Upper lobe of right lung (tissue), 1 donor: ENCODE measurements around the gene C1RL. TPM values are rescaled to one million over a fixed set of nuclear protein-coding genes. Genes with fewer than 3 reads are reported as not detected.

ENCODE experiments used
- ATAC-seq: fragments of 200-7000 bp; cut with Tn5 transposase; one replicate; pipeline ENCODE4 v1.9.1; 2020; ENCODE audit warnings: mild to moderate bottlenecking, moderate library complexity
- DNase-seq: peaks from one replicate; pipeline ENCODE4 v3.0.0-alpha.2; 2020
- H3K27ac ChIP-seq: fragments of 200-600 bp; one replicate; pipeline ENCODE4 v1.8.0; 2022
- H3K27me3 ChIP-seq: fragments of 200-600 bp; one replicate; pipeline ENCODE4 v1.8.0; 2022; ENCODE audit warnings: mild to moderate bottlenecking
- H3K36me3 ChIP-seq: fragments of 200-600 bp; one replicate; pipeline ENCODE4 v1.8.0; 2022
- H3K4me1 ChIP-seq: fragments of 200-600 bp; one replicate; pipeline ENCODE4 v1.8.0; 2022
- H3K4me3 ChIP-seq: fragments of 200-600 bp; one replicate; pipeline ENCODE4 v1.8.0; 2022; ENCODE audit warnings: mild to moderate bottlenecking
- H3K9me3 ChIP-seq: fragments of 200-600 bp; one replicate; pipeline ENCODE4 v1.8.0; 2022
- intact Hi-C: fragments of 100-400 bp; cut with DNase I; formaldehyde crosslinking; loops from one replicate; pipeline ENCODE4 v1.11.0; 2022
- long read RNA-seq: library from polyadenylated mRNA; unstranded; transcript quantifications from one replicate; pipeline ENCODE4 v2.0.0, GENCODE V29; 2021
- total RNA-seq: library from RNA; stranded (reverse); fragmentation: NEBNext Ultra II Directional; extraction: Animal tissue kit (Norgen Biotek cat#: 25700); gene quantifications from one replicate; pipeline ENCODE4 v1.2.1, GENCODE V29; 2021
- TF ChIP-seq, protein P1 (sequence below): fragments of 200-600 bp; IDR thresholded peaks from one replicate; pipeline ENCODE4 v1.8.0; 2022; ENCODE audit warnings: antibody characterized with exemption
- donor health status: DM: no; HTN: yes; CAD: no; lungs with severe emphysema.

The C1RL gene, protein sequence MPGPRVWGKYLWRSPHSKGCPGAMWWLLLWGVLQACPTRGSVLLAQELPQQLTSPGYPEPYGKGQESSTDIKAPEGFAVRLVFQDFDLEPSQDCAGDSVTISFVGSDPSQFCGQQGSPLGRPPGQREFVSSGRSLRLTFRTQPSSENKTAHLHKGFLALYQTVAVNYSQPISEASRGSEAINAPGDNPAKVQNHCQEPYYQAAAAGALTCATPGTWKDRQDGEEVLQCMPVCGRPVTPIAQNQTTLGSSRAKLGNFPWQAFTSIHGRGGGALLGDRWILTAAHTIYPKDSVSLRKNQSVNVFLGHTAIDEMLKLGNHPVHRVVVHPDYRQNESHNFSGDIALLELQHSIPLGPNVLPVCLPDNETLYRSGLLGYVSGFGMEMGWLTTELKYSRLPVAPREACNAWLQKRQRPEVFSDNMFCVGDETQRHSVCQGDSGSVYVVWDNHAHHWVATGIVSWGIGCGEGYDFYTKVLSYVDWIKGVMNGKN
- 91.6 TPM for total RNA-seq
- long read RNA-seq, transcript C1RL-201 (6 exons, 3,394 nt) = major isoform, 14 of 45 reads
- long read RNA-seq, partial matches to known transcripts = 1 of 45 reads
- long read RNA-seq, other reads (novel, unspliced or antisense) = 29 of 45 reads

DNA sequence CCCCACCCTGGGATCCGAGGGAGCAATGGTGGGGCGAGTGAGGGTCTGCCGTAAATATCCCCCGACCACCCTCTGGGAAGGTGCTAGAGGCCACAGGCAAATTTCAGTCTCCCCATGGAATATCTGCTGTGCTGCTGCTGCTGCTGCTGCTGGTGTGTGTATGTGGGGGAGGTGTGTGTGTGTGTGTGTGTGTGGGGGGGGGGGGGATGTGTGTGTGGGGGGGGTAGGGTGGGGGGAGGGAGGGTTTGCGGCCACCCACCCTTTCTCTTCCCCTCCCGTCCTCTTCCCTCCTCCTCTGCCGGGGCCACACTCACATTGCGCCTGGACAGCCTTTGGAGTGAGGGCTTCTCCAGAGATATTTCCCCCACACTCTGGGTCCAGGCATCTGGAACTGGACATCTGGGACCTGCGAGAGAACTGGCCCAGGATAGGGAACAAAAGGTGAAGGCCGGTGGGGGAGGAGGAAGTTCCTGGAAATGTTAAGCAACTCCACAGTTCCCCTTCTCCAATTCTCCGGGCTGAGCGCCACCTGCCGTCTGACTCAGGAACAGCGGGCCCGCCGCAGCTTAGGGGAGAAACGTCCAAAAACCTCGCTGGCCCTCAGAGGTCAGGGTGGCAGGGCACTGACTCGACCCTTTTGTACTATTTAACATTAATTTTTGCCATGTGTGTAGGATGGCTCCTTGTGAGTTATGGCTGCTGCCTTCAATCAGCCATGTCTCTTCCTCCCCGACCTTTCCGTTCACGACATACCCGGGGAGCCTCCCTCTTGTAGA, at the start of gene C1RL:
Gene C1RL (minus strand): TSS at position 419 of the 776 bp plus-strand sequence. CDS start 34 bp downstream, at position 385.
- DNase-seq (peak; percentile 94), ATAC-seq (peak; percentile 85)
- no peaks in the 10 kb centered on the region for H3K27me3 ChIP-seq
- no peaks in the 10 kb centered on the region for H3K9me3 ChIP-seq
- peak within 1 kb of the TSS; percentile 77 for H3K4me3 ChIP-seq
- intact Hi-C loops = loop anchor here (10.0 kb wide), 1 partner anchor 164 kb away; the partner anchor contains the start of genes C12orf57 and RNU7-1
- H3K4me1 ChIP-seq = peaks cover 27% of the 10 kb centered on the region
- TF ChIP-seq, protein P1, sequence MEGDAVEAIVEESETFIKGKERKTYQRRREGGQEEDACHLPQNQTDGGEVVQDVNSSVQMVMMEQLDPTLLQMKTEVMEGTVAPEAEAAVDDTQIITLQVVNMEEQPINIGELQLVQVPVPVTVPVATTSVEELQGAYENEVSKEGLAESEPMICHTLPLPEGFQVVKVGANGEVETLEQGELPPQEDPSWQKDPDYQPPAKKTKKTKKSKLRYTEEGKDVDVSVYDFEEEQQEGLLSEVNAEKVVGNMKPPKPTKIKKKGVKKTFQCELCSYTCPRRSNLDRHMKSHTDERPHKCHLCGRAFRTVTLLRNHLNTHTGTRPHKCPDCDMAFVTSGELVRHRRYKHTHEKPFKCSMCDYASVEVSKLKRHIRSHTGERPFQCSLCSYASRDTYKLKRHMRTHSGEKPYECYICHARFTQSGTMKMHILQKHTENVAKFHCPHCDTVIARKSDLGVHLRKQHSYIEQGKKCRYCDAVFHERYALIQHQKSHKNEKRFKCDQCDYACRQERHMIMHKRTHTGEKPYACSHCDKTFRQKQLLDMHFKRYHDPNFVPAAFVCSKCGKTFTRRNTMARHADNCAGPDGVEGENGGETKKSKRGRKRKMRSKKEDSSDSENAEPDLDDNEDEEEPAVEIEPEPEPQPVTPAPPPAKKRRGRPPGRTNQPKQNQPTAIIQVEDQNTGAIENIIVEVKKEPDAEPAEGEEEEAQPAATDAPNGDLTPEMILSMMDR = peak; percentile 99
- H3K27ac ChIP-seq = peak within 1 kb of the TSS; percentile 98
- peaks cover 8% of the 10 kb centered on the region for H3K36me3 ChIP-seq

DNA sequence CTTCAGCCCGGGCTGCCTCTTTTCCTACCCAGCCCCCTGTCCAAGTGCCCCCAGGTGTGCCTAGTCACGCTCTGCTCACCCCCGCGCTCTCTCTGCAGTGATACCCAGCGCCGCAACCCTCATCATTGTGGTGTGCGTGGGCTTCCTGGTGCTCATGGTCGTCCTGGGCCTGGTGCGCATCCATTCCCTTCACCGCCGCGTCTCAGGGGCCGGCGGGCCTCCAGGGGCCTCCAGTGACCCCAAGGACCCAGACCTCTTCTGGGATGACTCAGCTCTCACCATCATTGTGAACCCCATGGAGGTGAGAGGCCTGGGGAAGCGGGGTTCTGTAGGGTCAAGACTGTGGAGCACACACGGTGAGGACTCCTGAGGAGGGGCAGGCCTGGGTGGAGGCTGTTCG, 48.4 kb upstream of the C1RL start:
- Histone ChIP-seq H3K27ac (no peak overlapping the region), H3K27me3 (no peaks in the 10 kb centered on the region), H3K4me1 (peaks cover 6% of the 10 kb centered on the region), H3K4me3 (peak overlapping the region; percentile 39), H3K9me3 (no peaks in the 10 kb centered on the region), H3K36me3 (peaks cover 11% of the 10 kb centered on the region)
- TF ChIP-seq, protein P1 = no peak
- DNase-seq (no peak), ATAC-seq (no peak)
- intact Hi-C loops = no loop called here

DNA sequence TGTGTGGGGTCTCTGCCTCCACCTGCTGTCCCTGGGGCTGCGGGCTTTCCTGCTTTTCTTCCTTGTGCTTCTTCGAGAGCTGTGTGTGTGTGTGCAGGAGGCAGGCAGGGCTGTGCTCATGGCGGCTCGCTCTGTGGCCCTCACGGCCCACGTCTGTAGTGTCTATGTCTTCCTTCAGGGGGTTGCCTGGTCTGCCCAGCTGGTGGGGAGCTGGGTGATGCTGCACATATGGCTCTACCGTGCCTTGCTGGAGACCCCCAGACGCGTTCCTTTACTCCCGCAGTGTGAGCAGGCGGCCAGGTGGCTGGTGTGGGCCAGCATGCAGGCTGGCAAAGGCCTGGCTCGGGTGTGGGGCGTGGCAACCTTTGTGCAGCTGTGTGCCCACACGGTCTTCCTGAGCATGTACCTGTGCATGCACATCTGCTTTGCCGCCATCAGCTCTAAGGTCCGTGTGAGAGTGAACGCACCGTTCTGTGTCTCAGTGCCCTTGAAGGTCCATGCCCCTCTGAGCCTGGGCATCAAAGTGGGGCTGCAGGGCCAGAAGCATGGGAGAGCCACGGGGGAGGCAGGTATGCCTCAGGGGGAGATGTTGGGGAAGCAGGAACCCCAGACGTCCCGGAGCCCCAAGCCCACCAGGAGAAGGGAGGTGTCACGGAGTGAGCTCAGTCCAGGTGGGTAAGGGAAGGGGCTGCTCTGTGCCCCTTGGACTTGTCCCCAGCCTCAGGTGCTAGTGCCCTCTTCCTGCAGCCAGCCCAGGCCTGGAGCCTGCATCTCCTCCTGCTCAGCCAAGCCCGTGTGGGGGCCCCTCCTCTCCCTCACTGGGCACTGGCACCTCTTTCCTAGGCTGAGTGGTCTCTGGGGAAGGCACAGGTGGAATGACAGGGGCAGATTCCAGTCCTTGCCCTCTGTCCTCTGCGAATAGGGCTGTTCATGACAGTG, 47.5 kb upstream of the C1RL start:
- peak; percentile 4 for ATAC-seq
- DNase-seq = no peak
- Histone ChIP-seq H3K36me3 (peaks cover 12% of the 10 kb centered on the region), H3K4me3 (peak overlapping the region; percentile 39), H3K27me3 (no peaks in the 10 kb centered on the region), H3K9me3 (no peaks in the 10 kb centered on the region), H3K4me1 (peaks cover 6% of the 10 kb centered on the region), H3K27ac (peak overlapping the region; percentile 63)
- TF ChIP-seq, protein P1 = no peak
- intact Hi-C loops = no loop called here

DNA sequence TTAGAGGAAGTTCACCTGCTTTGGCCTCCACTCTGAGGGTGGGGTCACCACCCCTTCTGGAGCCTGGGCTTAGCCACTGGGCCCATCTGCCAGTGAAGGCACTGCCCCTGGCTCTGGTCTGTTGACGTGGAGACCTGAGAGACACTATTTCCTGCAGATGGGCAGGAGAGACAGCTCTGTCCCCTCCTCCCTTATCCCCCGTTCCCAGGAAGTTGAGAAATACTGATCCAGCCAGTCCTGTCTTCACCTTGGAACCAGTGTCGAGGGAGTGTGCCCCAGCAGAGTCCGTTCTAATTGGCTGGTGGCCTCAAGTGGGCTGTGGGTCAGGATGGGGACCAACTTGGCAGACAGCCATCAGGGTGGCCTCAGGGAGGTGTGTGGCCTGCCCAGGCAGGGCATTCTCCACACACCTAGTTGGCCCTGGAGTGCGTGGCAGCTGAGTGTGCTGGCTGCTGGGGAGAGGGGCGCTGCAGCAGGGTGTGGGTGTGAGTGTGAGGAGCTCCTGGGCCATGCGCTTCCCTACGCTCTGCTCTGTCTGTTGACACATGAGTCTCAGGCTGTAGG, 46.5 kb upstream of the C1RL start:
- ATAC-seq (peak; percentile 81), DNase-seq (peak; percentile 93)
- Histone ChIP-seq H3K4me1 (peaks cover 6% of the 10 kb centered on the region), H3K9me3 (no peaks in the 10 kb centered on the region), H3K27me3 (no peaks in the 10 kb centered on the region), H3K4me3 (peak overlapping the region; percentile 39), H3K36me3 (peaks cover 12% of the 10 kb centered on the region), H3K27ac (peak overlapping the region; percentile 63)
- TF ChIP-seq, protein P1 = no peak
- intact Hi-C loops = no loop called here
